ENCODE measurements around the gene GRSF1. TPM values are rescaled to one million over a fixed set of nuclear protein-coding genes. Genes with fewer than 3 reads are reported as not detected.

The GRSF1 gene
- total RNA-seq, 1 donor from 2014 or later: 78.5 TPM

DNA sequence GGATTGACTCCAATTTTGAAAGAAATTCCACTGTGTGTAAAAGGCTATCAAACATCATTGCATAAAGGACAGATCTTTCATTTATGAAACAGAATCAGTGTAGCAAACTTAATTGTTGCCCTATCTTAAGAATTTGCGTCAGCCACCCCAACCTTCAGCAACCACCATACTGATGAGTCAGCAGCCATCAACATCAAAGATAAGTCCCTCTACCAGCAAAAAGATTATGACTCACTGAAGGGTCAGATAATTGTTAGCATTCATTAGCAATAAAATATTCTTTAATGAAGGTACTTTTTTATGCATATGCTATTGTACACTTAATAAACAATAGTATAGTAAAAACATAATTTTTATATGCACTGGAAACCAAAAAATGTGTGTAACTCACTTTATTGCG lies 15.8 kb upstream of the GRSF1 start:
- H3K4me3 Mint-ChIP-seq: no peak overlapping the region
- TF ChIP-seq, protein P1, sequence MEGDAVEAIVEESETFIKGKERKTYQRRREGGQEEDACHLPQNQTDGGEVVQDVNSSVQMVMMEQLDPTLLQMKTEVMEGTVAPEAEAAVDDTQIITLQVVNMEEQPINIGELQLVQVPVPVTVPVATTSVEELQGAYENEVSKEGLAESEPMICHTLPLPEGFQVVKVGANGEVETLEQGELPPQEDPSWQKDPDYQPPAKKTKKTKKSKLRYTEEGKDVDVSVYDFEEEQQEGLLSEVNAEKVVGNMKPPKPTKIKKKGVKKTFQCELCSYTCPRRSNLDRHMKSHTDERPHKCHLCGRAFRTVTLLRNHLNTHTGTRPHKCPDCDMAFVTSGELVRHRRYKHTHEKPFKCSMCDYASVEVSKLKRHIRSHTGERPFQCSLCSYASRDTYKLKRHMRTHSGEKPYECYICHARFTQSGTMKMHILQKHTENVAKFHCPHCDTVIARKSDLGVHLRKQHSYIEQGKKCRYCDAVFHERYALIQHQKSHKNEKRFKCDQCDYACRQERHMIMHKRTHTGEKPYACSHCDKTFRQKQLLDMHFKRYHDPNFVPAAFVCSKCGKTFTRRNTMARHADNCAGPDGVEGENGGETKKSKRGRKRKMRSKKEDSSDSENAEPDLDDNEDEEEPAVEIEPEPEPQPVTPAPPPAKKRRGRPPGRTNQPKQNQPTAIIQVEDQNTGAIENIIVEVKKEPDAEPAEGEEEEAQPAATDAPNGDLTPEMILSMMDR (IDR thresholded peaks at IDR 0.05; ENCODE audit: unreplicated experiment): no peak
- H3K27ac Mint-ChIP-seq: no peak overlapping the region
- no peak for DNase-seq (ENCODE audit: low spot score in 2 of 2, unreplicated experiment in 2 of 2)
- H3K9me3 Mint-ChIP-seq: peaks cover 8% of the 10 kb centered on the region
- H3K36me3 Mint-ChIP-seq: peaks cover 14% of the 10 kb centered on the region
- H3K27me3 Mint-ChIP-seq (ENCODE audit: low read depth): no peaks in the 10 kb centered on the region
- H3K4me1 Mint-ChIP-seq: peaks cover 14% of the 10 kb centered on the region

DNA sequence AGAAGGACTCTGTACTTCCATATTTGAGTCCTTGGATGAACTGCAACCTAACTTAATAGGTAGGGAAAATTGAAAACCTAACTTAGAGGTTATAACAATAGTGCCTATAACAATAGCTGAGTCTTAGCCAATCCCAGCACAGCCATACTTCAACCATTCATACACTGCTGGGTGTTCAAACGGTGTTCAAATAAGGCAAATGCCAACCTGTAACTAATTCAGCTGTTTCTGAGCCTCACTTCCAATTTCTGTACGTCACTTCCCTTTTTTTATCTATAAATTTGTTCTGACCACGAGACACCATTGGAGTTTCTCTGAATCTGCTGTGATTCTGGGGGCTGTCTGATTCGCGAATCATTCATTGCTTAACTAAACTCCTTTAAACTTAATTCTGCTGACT lies 9.6 kb upstream of the GRSF1 start:
- Mint-ChIP-seq H3K4me3 (no peak overlapping the region), H3K36me3 (peaks cover 11% of the 10 kb centered on the region)

DNA sequence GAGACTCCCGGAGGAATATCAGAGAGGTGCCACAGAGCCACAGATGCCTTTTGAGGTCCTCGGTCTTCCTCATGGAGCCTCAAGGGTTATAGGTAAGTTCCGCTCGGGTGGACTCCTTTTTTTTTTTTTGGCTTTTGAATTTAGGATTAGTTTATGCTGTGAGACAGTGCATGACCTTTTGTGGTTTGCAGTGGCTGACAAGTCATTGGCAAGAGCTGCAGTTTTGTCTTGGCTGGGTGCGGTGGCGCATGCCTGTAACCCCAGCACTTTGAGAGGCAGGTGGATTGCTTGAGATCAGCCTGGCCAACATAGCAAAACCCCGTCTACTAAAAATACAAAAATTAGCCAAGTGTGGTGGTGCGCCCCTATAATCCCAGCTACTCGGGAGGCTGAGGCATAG lies 4.5 kb upstream of the GRSF1 start:
- no peaks in the 10 kb centered on the region for H3K27me3 Mint-ChIP-seq (ENCODE audit: low read depth)
- TF ChIP-seq, protein P1 (IDR thresholded peaks at IDR 0.05; ENCODE audit: unreplicated experiment): no peak
- H3K27ac Mint-ChIP-seq: no peak overlapping the region
- peaks cover 3% of the 10 kb centered on the region for H3K36me3 Mint-ChIP-seq
- H3K4me3 Mint-ChIP-seq: no peak overlapping the region
- peaks cover 10% of the 10 kb centered on the region for H3K4me1 Mint-ChIP-seq
- DNase-seq (ENCODE audit: low spot score in 2 of 2, unreplicated experiment in 2 of 2): no peak
- no peaks in the 10 kb centered on the region for H3K9me3 Mint-ChIP-seq

More for the DNA sequence above, 9.6 kb upstream of the GRSF1 start:
- Mint-ChIP-seq H3K27ac (no peak overlapping the region), H3K9me3 (no peaks in the 10 kb centered on the region), H3K4me1 (no peaks in the 10 kb centered on the region), H3K27me3 (ENCODE audit: low read depth) (no peaks in the 10 kb centered on the region)
- no peak for DNase-seq (ENCODE audit: low spot score in 2 of 2, unreplicated experiment in 2 of 2)
- TF ChIP-seq, protein P1 (IDR thresholded peaks at IDR 0.05; ENCODE audit: unreplicated experiment): no peak

DNA sequence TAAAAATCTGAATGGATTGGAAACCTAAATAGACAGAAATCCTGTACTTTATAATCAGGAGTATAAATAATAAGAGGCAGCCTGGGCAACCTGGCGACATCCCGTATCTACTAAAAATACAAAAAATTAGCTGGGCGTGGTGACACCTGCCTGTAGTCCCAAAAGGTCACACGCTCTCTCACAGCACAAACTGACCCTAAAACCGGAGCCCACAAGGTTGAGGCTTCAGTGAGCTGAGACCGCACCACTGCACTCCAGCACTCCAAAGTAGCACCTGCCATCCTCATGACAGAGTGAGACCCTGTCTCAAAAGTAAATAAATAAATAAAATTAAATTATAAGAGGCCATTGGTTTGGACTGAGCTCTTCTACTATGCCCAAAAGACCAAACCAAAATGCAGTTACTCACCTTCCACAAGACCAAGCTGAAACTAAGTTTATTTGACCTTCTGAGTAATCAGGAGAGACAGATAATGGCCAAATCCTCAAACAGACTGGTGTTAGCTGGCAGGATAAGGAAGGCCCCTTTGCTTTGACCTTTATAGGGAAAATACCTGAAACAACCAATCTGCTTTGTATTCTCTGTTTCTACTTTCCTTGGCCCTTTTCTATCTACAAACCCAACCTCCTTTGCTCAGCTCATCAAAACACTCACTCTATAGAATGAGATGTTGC lies 3.2 kb upstream of the GRSF1 start:
- Mint-ChIP-seq H3K4me1 (peaks cover 10% of the 10 kb centered on the region), H3K36me3 (peaks cover 3% of the 10 kb centered on the region), H3K27me3 (ENCODE audit: low read depth) (no peaks in the 10 kb centered on the region), H3K9me3 (no peaks in the 10 kb centered on the region), H3K4me3 (no peak overlapping the region), H3K27ac (no peak overlapping the region)
- TF ChIP-seq, protein P1 (IDR thresholded peaks at IDR 0.05; ENCODE audit: unreplicated experiment): no peak
- no peak for DNase-seq (ENCODE audit: low spot score in 2 of 2, unreplicated experiment in 2 of 2)

DNA sequence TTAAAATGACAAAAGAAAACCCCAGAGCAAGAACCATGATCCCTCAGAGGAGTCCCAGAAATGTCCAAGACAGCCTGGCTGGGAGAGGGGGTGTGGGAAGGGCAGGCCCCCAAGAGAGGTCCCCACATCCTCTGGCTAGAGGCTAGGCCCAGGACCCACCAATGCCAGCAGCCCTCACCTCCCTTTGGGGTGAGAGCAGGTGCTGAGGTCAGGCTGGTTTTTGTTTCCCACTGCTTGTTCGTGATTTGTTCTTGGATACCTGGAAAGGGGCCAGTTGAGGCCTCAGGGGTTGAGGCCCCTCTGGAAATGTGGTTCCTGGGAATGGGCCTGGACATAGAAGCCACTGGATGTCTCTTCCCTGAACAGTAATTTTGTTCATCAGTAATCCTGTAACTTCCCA lies 2.3 kb upstream of the GRSF1 start:
- H3K27ac Mint-ChIP-seq: peak overlapping the region; percentile 90
- H3K4me1 Mint-ChIP-seq: peaks cover 12% of the 10 kb centered on the region
- peaks cover under 1% of the 10 kb centered on the region for H3K36me3 Mint-ChIP-seq
- no peaks in the 10 kb centered on the region for H3K27me3 Mint-ChIP-seq (ENCODE audit: low read depth)
- no peak overlapping the region for H3K4me3 Mint-ChIP-seq
- H3K9me3 Mint-ChIP-seq: no peaks in the 10 kb centered on the region
- TF ChIP-seq, protein P1 (IDR thresholded peaks at IDR 0.05; ENCODE audit: unreplicated experiment): no peak
- DNase-seq (ENCODE audit: low spot score in 2 of 2, unreplicated experiment in 2 of 2): no peak
